K562 (cell line): ENCODE data around the gene DDHD1. TPM values are rescaled to one million over a fixed set of nuclear protein-coding genes. Genes with fewer than 3 reads are reported as not detected.

Experiments
- ATAC-seq: fragments of 200-7000 bp; cut with Tn5 transposase; 3 replicates; pipeline ENCODE4 v1.9.1; 2020; ENCODE audit warnings: moderate library complexity
- BruUV-seq: library from RNA; stranded (reverse); fragments of 400-500 nt; replicated peaks from 2 replicates; lab custom pipeline; 2021; lab: Mats Ljungman, UMichigan
- CTCF ChIA-PET: fragments of 300-600 bp; formaldehyde crosslinking; extraction: SDS; loops from one replicate; lab custom pipeline; 2021; ENCODE audit warnings: low intra/inter-chr PET ratio; lab: Yijun Ruan, JAX
- POLR2A ChIA-PET: fragments of 300-600, 350-650 bp; sonication (Branson Sonifier 250); formaldehyde crosslinking; extraction: SDS; loops from one replicate; lab custom pipeline; 2021; ENCODE audit warnings: antibody characterized with exemption, inconsistent platforms; lab: Yijun Ruan, JAX
- DNase-seq, 4 experiments: peaks; one replicate each; pipeline versions ENCODE4 v3.0.0 to v3.0.0-alpha.2; 2011 to 2018; ENCODE audit warnings: low spot score in 3 of 4, mixed read lengths in 3 of 4; ENCODE audit errors: extremely low read depth in 1 of 4
- FAIRE-seq: peaks from 2 replicates; lab custom pipeline; 2011; peaks lifted over from hg19 to GRCh38; lab: Jason Lieb, UNC
- H2AFZ ChIP-seq: 2 replicates; pipeline ENCODE4 v1.6.0; 2011; ENCODE audit warnings: low read depth, low read length, control low read depth, inconsistent platforms
- H3K27ac ChIP-seq: fragments of 200-600 bp; 3 replicates; pipeline ENCODE4 v1.8.0; 2011; ENCODE audit warnings: low read depth, mild to moderate bottlenecking, control low read depth, inconsistent platforms, low read length, moderate library complexity, mixed read lengths; ENCODE audit errors: extremely low read depth
- H3K27me3 ChIP-seq, 2 experiments: fragments of 300-600 bp in 1 of 2; 2 replicates in 1 of 2; 3 replicates in 1 of 2; pipeline versions ENCODE4 v1.6.0 to v1.8.0; 2011; ENCODE audit warnings: inconsistent platforms in 2 of 2, low read length in 2 of 2, mild to moderate bottlenecking in 1 of 2, mixed read lengths in 1 of 2, moderate library complexity in 1 of 2; ENCODE audit not compliant: control insufficient read depth in 2 of 2, insufficient read depth in 2 of 2
- H3K36me3 ChIP-seq: fragments of 300-600 bp; 3 replicates; pipeline ENCODE4 v1.8.0; 2011; ENCODE audit warnings: mild to moderate bottlenecking, low read length, inconsistent platforms; ENCODE audit not compliant: control insufficient read depth, insufficient read depth
- H3K4me1 ChIP-seq, 2 experiments: fragments of 200-600 bp in 1 of 2; replicated peaks in 1 of 2; 2 replicates in 1 of 2; 3 replicates in 1 of 2; pipeline versions ENCODE4 v1.5.1 to v1.8.0; 2011; ENCODE audit warnings: inconsistent platforms in 2 of 2, low read length in 2 of 2, mild to moderate bottlenecking in 1 of 2, mixed read lengths in 1 of 2, moderate library complexity in 1 of 2; ENCODE audit not compliant: control insufficient read depth in 2 of 2, insufficient read depth in 2 of 2
- H3K4me2 ChIP-seq: 2 replicates; pipeline ENCODE4 v1.6.1; 2011; ENCODE audit warnings: low read length, control low read depth, inconsistent platforms, mixed read lengths; ENCODE audit not compliant: insufficient read depth
- H3K4me3 ChIP-seq: fragments of 200-600 bp; sonication (generic), shearing (Covaris generic); 2 replicates; pipeline ENCODE4 v1.5.1; 2016; ENCODE audit warnings: control low read depth, inconsistent platforms
- H3K79me2 ChIP-seq: fragments of 200-600 bp; 3 replicates; pipeline ENCODE4 v1.8.0; 2011; ENCODE audit warnings: low read length, inconsistent platforms; ENCODE audit not compliant: control insufficient read depth, insufficient read depth
- H3K9ac ChIP-seq, 2 experiments: 2 replicates each; pipeline versions ENCODE4 v1.6.0 to v1.6.1; 2011; ENCODE audit warnings: low read depth in 2 of 2, low read length in 2 of 2, control low read depth in 1 of 2, inconsistent platforms in 1 of 2, mild to moderate bottlenecking in 1 of 2, mixed read lengths in 1 of 2; ENCODE audit not compliant: insufficient read depth in 1 of 2
- H3K9me1 ChIP-seq: one replicate; pipeline ENCODE4 v1.6.0; 2011; ENCODE audit warnings: inconsistent platforms, mild to moderate bottlenecking, low read length, moderate library complexity; ENCODE audit not compliant: control insufficient read depth, insufficient read depth
- H3K9me3 ChIP-seq: replicated peaks from 2 replicates; pipeline ENCODE4 v1.5.1; 2011; ENCODE audit warnings: low read depth, low read length, inconsistent platforms; ENCODE audit not compliant: control insufficient read depth, insufficient read depth
- H4K20me1 ChIP-seq: replicated peaks from 2 replicates; pipeline ENCODE4 v1.6.1; 2011; ENCODE audit warnings: low read length, inconsistent platforms, mixed read lengths; ENCODE audit not compliant: control insufficient read depth, insufficient read depth
- ARHGAP35 ChIP-seq: fragments of 450-650 bp; IDR thresholded peaks from 2 replicates; pipeline ENCODE4 v1.6.1; 2018; ENCODE audit not compliant: partially characterized antibody
- DEAF1 ChIP-seq: fragments of 450-650 bp; formaldehyde crosslinking; IDR thresholded peaks from 2 replicates; pipeline ENCODE4 v1.4.0; 2020; ENCODE audit warnings: mild to moderate bottlenecking, moderate library complexity
- EGR1 ChIP-seq: fragments of 450-650 bp; conservative IDR thresholded peaks from 2 replicates; pipeline ENCODE4 v1.6.1; 2017; ENCODE audit warnings: mild to moderate bottlenecking
- HES1 ChIP-seq: fragments of 450-650 bp; IDR thresholded peaks from 2 replicates; pipeline ENCODE4 v1.6.1; 2016; ENCODE audit warnings: low read depth, mild to moderate bottlenecking, moderate library complexity
- NBN ChIP-seq: fragments of 450-650 bp; IDR thresholded peaks from 2 replicates; pipeline ENCODE4 v1.6.1; 2016; ENCODE audit warnings: low read depth, mild to moderate bottlenecking
- NCOA1 ChIP-seq: fragments of 450-650 bp; IDR thresholded peaks from 2 replicates; pipeline ENCODE4 v1.6.1; 2016; ENCODE audit warnings: low read depth
- SREBF1 ChIP-seq: fragments of 150-350 bp; IDR thresholded peaks from 2 replicates; pipeline ENCODE4 v1.6.1; 2014; ENCODE audit warnings: antibody characterized with exemption, low read depth, low read length, borderline replicate concordance
- TAF1 ChIP-seq: IDR thresholded peaks from 2 replicates; pipeline ENCODE4 v1.6.1; 2011; ENCODE audit warnings: mild to moderate bottlenecking, low read length, moderate library complexity; ENCODE audit not compliant: insufficient read depth, control insufficient read depth, severe bottlenecking; ENCODE audit errors: extremely low read depth
- TFAP4 ChIP-seq: sonication (generic); formaldehyde crosslinking; IDR thresholded peaks from 2 replicates; pipeline ENCODE4 v1.8.0; 2022; ENCODE audit warnings: missing genetic modification reagents, mild to moderate bottlenecking, moderate library complexity, borderline replicate concordance
- USF2 ChIP-seq: sonication (generic); formaldehyde crosslinking; IDR thresholded peaks from 2 replicates; pipeline ENCODE4 v1.5.0; 2020; ENCODE audit warnings: missing genetic modification reagents
- ZHX1 ChIP-seq: fragments of 150-350 bp; conservative IDR thresholded peaks from 2 replicates; pipeline ENCODE4 v1.6.1; 2014; ENCODE audit warnings: low read length
- ZNF655 ChIP-seq: fragments of 250-450 bp; sonication (Bioruptor Pico); IDR thresholded peaks from 2 replicates; pipeline ENCODE4 v1.5.0; 2021
- ZNF707 ChIP-seq: fragments of 250-450 bp; sonication (Bioruptor Pico); conservative IDR thresholded peaks from 2 replicates; pipeline ENCODE4 v1.8.0; 2022; ENCODE audit warnings: inconsistent platforms, mild to moderate bottlenecking, moderate library complexity
- WGBS: fragments of 100-300 bp; shearing (Covaris generic); methylation state at CpG from one replicate; pipeline ENCODE4 v1.1.6; 2016; ENCODE audit warnings: low coverage, mixed read lengths; ENCODE audit not compliant: insufficient coverage; ENCODE audit errors: missing lambda C conversion rate; 5-methylcytosine and 5-hydroxymethylcytosine counted together
- in situ Hi-C: fragments of 300-500 bp; cut with MboI; formaldehyde crosslinking; loops from 4 replicates; pipeline ENCODE4 v1.15.0; 2018; ENCODE audit warnings: inconsistent platforms, mixed read lengths
- intact Hi-C: fragments of 100-400 bp; cut with micrococcal nuclease; formaldehyde crosslinking; loops from 2 replicates; pipeline ENCODE4 v1.14.2; 2022
- polyA plus RNA-seq, 8 experiments: library from polyadenylated mRNA; depleted of rRNA in 4 of 8; stranded (reverse) in 5 of 8; unstranded in 3 of 8; fragments of >200 nt; fragmentation: Nextera tagmentation in 2 of 8; fragmentation: Illumina TruSeq in 1 of 8; extraction: Ambion mirVana in 2 of 8; extraction: Trizol in 1 of 8; gene quantifications; 2 replicates each; pipeline versions ENCODE4 v1.2.1 to v1.2.3, GENCODE V29; 2011 to 2014; ENCODE audit warnings: inconsistent platforms in 1 of 8, missing spikeins in 1 of 8
- total RNA-seq, 7 experiments: library from RNA; depleted of rRNA in 6 of 7; stranded (reverse); fragments of >200 nt in 6 of 7; fragmentation: Illumina TruSeq in 2 of 7; extraction: Trizol in 2 of 7; gene quantifications; 2 replicates each; pipeline versions ENCODE4 v1.2.1 to v1.2.3, GENCODE V29; 2011 to 2021; ENCODE audit warnings: low replicate concordance in 1 of 7

Gene DDHD1
- total and polyA plus RNA-seq, 9 of the 15 experiments (the other 6 are each of a cell fraction or from before 2014, with no cell fraction given), result 1.2 to 12.3 (median 5.0) TPM

GRCh38 chr14:53055003-53055402, 98.1 kb downstream of the DDHD1 start (continued):
- TF ChIP-seq DEAF1 (0 out of 2 replicates have a peak, but pooled peaks have one; percentile 22), ZNF707 (CRISPR knock-in tag) (no peak), NCOA1 (no peak), NBN (no peak), EGR1 (no peak), SREBF1 (no peak)

GRCh38 chr14:53054457-53054856, 98.7 kb downstream of the DDHD1 start:
- POLR2A ChIA-PET, result no interaction called here
- in situ Hi-C loops, result no loop called here
- no peak for TF ChIP-seq TAF1
- TF ChIP-seq USF2, result no peak
- no peak for TF ChIP-seq HES1
- no peak for TF ChIP-seq ZHX1
- no peak for TF ChIP-seq ZNF655
- no peak for TF ChIP-seq ARHGAP35
- TF ChIP-seq TFAP4 (CRISPR knock-in tag), result no peak

More at GRCh38 chr14:53054457-53054856, 98.7 kb downstream of the DDHD1 start:
- no peak overlapping the region for H3K9ac ChIP-seq
- no peaks in the 10 kb centered on the region for H3K9me1 ChIP-seq
- DNase-seq, result no peak
- ATAC-seq, result no peak
- CTCF ChIA-PET, result interaction anchor here (0.7 to 2.5 kb wide), 2 partner anchors 230 to 438 kb away, joined by 3 to 12 read pairs; no protein-coding TSS in a partner anchor
- no peak overlapping the region for H3K4me3 ChIP-seq
- no peaks in the 10 kb centered on the region for H3K79me2 ChIP-seq
- WGBS, result 67% methylated on average over 2 of the region's 2 CpGs
- H3K4me1 ChIP-seq, result no peaks in the 10 kb centered on the region
- no peak overlapping the region for H3K4me2 ChIP-seq
- H4K20me1 ChIP-seq, result no peaks in the 10 kb centered on the region
- FAIRE-seq, result no peak
- peaks cover 12% of the 10 kb centered on the region; the same call in 2 of the 3 replicates for H3K36me3 ChIP-seq
- H2AFZ ChIP-seq, result no peak overlapping the region
- intact Hi-C loops, result loop anchor here (2.0 to 10.0 kb wide), 2 partner anchors 130 to 232 kb away; no protein-coding TSS in a partner anchor
- no peak overlapping the region for H3K27ac ChIP-seq
- H3K27me3 ChIP-seq, result no peaks in the 10 kb centered on the region
- no TSS peak for BruUV-seq
- H3K9me3 ChIP-seq, result no peaks in the 10 kb centered on the region
